ENCODE data around the gene DCUN1D1.

DCUN1D1 gene

DNA sequence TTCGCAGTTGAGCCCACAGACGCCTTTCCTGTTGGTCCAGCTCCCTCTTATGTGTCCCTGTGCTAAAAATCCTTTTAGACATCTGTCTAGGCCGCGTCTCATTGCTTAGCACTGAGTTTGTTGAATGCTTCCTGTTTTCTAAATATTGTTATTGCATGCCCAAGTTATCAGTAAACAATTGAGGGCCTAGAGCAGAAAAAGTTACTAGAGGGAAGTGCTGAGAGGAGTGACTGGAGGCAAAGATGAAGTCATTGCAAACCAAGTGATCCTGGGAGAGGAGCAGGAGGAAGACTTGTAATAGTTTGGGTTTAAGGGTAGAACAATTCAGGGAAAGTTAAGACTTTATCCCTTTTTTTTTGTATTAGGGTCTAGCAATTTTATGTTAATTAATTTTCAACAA, 88.1 kb downstream of the DCUN1D1 start:
- no peak for DNase-seq (ENCODE audit: low read depth, low spot score)
- TF ChIP-seq, protein P1, sequence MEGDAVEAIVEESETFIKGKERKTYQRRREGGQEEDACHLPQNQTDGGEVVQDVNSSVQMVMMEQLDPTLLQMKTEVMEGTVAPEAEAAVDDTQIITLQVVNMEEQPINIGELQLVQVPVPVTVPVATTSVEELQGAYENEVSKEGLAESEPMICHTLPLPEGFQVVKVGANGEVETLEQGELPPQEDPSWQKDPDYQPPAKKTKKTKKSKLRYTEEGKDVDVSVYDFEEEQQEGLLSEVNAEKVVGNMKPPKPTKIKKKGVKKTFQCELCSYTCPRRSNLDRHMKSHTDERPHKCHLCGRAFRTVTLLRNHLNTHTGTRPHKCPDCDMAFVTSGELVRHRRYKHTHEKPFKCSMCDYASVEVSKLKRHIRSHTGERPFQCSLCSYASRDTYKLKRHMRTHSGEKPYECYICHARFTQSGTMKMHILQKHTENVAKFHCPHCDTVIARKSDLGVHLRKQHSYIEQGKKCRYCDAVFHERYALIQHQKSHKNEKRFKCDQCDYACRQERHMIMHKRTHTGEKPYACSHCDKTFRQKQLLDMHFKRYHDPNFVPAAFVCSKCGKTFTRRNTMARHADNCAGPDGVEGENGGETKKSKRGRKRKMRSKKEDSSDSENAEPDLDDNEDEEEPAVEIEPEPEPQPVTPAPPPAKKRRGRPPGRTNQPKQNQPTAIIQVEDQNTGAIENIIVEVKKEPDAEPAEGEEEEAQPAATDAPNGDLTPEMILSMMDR (IDR thresholded peaks at IDR 0.05; ENCODE audit: low read depth, low read length), result no peak
- in situ Hi-C loops (cut with HindIII; ENCODE audit: low sequenced_read_pairs), result no loop called here
- H3K4me3 ChIP-seq (ENCODE audit: low read depth, low read length), result no peak overlapping the region

DNA sequence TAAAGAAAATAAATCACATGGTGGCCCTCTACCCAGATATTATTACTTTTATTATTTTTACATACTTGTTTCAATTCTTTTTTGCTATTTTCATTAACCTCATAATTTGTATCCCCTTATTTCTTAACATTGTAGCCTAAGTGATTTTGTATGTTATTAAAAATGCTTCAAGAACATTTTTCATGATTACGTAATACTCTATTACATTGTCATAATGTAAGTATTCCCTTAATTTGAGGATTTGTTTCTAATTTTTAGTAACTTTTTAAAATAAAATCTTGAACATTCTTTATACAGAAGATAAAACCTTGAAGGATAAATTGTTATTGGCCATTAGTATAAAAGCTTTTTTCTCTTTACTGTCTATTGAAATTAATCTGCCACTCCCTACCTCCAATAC, 89.0 kb downstream of the DCUN1D1 start:
- in situ Hi-C loops (cut with HindIII; ENCODE audit: low sequenced_read_pairs), result no loop called here
- DNase-seq (ENCODE audit: low read depth, low spot score), result no peak
- H3K4me3 ChIP-seq (ENCODE audit: low read depth, low read length), result no peak overlapping the region
- TF ChIP-seq, protein P1 (IDR thresholded peaks at IDR 0.05; ENCODE audit: low read depth, low read length), result no peak

DNA sequence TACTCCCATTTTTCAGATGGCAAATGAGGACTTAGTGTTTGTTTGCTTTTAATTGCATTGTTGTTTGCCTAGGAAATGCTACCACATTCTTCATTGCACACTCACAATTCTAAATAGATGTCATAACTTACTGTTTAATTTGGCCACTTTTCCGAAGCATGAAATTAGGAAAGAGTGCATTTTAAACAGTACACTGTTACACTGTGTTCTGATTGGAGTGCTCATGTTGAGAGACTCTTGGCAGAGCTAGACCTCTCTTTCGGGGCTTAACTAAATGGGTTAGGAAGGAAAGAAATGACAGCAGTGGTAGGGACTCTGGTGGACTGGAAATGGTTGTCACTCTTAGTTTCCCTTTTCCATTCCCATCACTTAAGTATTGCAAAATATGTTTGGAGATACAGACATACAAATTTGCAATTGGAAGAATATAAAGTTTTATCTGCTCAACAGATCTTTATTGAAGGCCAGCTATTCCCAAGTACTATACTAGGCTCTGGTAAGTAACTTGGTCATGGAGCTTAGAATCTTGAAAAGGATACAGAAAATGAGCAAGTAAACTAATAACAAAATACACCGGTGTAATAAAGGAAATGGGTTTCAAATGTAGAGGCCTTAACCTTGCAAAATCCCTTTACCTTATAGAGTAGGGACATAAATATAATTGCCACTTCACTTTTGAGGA, 90.2 kb downstream of the DCUN1D1 start:
- DNase-seq (ENCODE audit: low read depth, low spot score), result no peak
- TF ChIP-seq, protein P1 (IDR thresholded peaks at IDR 0.05; ENCODE audit: low read depth, low read length), result no peak
- in situ Hi-C loops (cut with HindIII; ENCODE audit: low sequenced_read_pairs), result no loop called here
- no peak overlapping the region for H3K4me3 ChIP-seq (ENCODE audit: low read depth, low read length)
